M059J (cell line): Measurements from ENCODE around the gene RALB. TPM values are rescaled to one million over a fixed set of nuclear protein-coding genes. Genes with fewer than 3 reads are reported as not detected.

Experiments
- DNase-seq: peaks from one replicate; pipeline ENCODE4 v3.0.0-alpha.2; 2012; ENCODE audit warnings: low read depth
- total RNA-seq: library from RNA; depleted of rRNA; stranded (reverse); fragments of >200 nt; shearing (Covaris generic); gene quantifications from 2 replicates; pipeline ENCODE4 v1.2.3, GENCODE V29; 2014

Gene RALB
- total RNA-seq, 1 experiment from 2014 or later, result 92.1 TPM

GRCh38 chr2:120262761-120263428 is 10.2 kb downstream of the RALB start:
- no peak for DNase-seq

- DNase-seq, result no peak
Observed at GRCh38 chr2:120265006-120265405, 12.4 kb downstream of the RALB start.

GRCh38 chr2:120267348-120267747 is 14.7 kb downstream of the RALB start:
- DNase-seq, result no peak

- DNase-seq, result no peak
Observed at GRCh38 chr2:120269076-120269744, 16.6 kb downstream of the RALB start.

- DNase-seq, result no peak
Observed at GRCh38 chr2:120269816-120270215, 17.2 kb downstream of the RALB start.

GRCh38 chr2:120271711-120272379 is 19.2 kb downstream of the RALB start:
- no peak for DNase-seq

GRCh38 chr2:120272763-120273481 is 20.3 kb downstream of the RALB start:
- DNase-seq, result peak; percentile 38

GRCh38 chr2:120275617-120276400 is 23.2 kb downstream of the RALB start:
- DNase-seq, result no peak

- DNase-seq, result no peak
Observed at GRCh38 chr2:120277505-120278205, 25.0 kb downstream of the RALB start.

- DNase-seq, result no peak
Observed at GRCh38 chr2:120278901-120279300, 26.2 kb downstream of the RALB start.

GRCh38 chr2:120279708-120280107 is 27.1 kb downstream of the RALB start:
- DNase-seq, result no peak

- peak; percentile 34 for DNase-seq
Observed at GRCh38 chr2:120283649-120284048, 31.0 kb downstream of the RALB start.

GRCh38 chr2:120285056-120285455 is 32.4 kb downstream of the RALB start:
- DNase-seq, result no peak

GRCh38 chr2:120287183-120288015 is 34.7 kb downstream of the RALB start:
- peak; percentile 94 for DNase-seq

GRCh38 chr2:120288016-120288373 is 35.3 kb downstream of the RALB start:
- DNase-seq, result no peak

GRCh38 chr2:120289221-120289906 is 36.7 kb downstream of the RALB start:
- no peak for DNase-seq

- no peak for DNase-seq
Observed at GRCh38 chr2:120290737-120291136, 38.1 kb downstream of the RALB start.

GRCh38 chr2:120291401-120292311 is 39.0 kb downstream of the RALB start:
- peak; percentile 81 for DNase-seq
